Activated T-cell treated with anti-CD3 and anti-CD28 coated beads for 1 hour (primary cell): ENCODE data around the gene TOPBP1.
A peak's percentile ranks its signal among the peaks of the same experiment; 100 is the strongest.

Experiments used
- DNase-seq: peaks from one replicate; pipeline ENCODE4 v3.0.0-alpha.2; 2020; ENCODE audit warnings: low read depth

Gene TOPBP1

GRCh38 chr3:133608388-133608787, 53.4 kb downstream of the TOPBP1 start:
- no peak for DNase-seq

- no peak for DNase-seq
These were observed 53.9 kb downstream of the TOPBP1 start for GRCh38 chr3:133607816-133608215.

- DNase-seq = no peak
These were observed 54.8 kb downstream of the TOPBP1 start for GRCh38 chr3:133606902-133607301.

GRCh38 chr3:133606342-133606741, 55.4 kb downstream of the TOPBP1 start:
- DNase-seq = no peak

GRCh38 chr3:133600572-133601081, 61.1 kb downstream of the TOPBP1 start:
- no peak for DNase-seq

- no peak for DNase-seq
These were observed 62.5 kb downstream of the TOPBP1 start for GRCh38 chr3:133599280-133599679.

GRCh38 chr3:133598405-133598804, 63.3 kb downstream of the TOPBP1 start:
- DNase-seq = no peak

GRCh38 chr3:133595341-133595740, 66.4 kb downstream of the TOPBP1 start:
- DNase-seq = no peak

- DNase-seq = no peak
These were observed 68.5 kb downstream of the TOPBP1 start for GRCh38 chr3:133593243-133593642.

- DNase-seq = no peak
These were observed 68.9 kb downstream of the TOPBP1 start for GRCh38 chr3:133592843-133593242.

GRCh38 chr3:133591271-133591742, 70.4 kb downstream of the TOPBP1 start:
- DNase-seq = no peak

GRCh38 chr3:133589503-133589902, 72.2 kb downstream of the TOPBP1 start:
- no peak for DNase-seq

- DNase-seq = no peak
These were observed 72.8 kb downstream of the TOPBP1 start for GRCh38 chr3:133588784-133589465.

GRCh38 chr3:133588035-133588434, 73.7 kb downstream of the TOPBP1 start:
- no peak for DNase-seq

- DNase-seq = no peak
These were observed 78.3 kb downstream of the TOPBP1 start for GRCh38 chr3:133583396-133583795.

GRCh38 chr3:133578548-133579191, 83.1 kb downstream of the TOPBP1 start:
- DNase-seq = no peak

- no peak for DNase-seq
These were observed 85.6 kb downstream of the TOPBP1 start for GRCh38 chr3:133576169-133576568.

GRCh38 chr3:133575086-133575485, 86.7 kb downstream of the TOPBP1 start:
- no peak for DNase-seq

GRCh38 chr3:133574260-133574881, 87.4 kb downstream of the TOPBP1 start:
- DNase-seq = peak; percentile 46

- no peak for DNase-seq
These were observed 88.0 kb downstream of the TOPBP1 start, which contains the start of gene CDV3 for GRCh38 chr3:133573629-133574194. CDV3 (plus strand) TSS chr3:133573686; CDS start chr3:133574045, 359 bp downstream.

GRCh38 chr3:133573054-133573628, 88.6 kb downstream of the TOPBP1 start:
- DNase-seq = peak; percentile 100
